GM12878 (cell line): ENCODE measurements around the gene HSD17B13. TPM values are rescaled to one million over a fixed set of nuclear protein-coding genes. Genes with fewer than 3 reads are reported as not detected.

Experiments used
- ATAC-seq: fragments of 200-7000 bp; cut with Tn5 transposase; 3 replicates; pipeline ENCODE4 v1.9.1; 2020; ENCODE audit warnings: mild to moderate bottlenecking, moderate library complexity
- BruUV-seq: library from RNA; stranded (reverse); fragments of 400-500 nt; replicated peaks from 2 replicates; lab custom pipeline; 2021; lab: Mats Ljungman, UMichigan
- CTCF ChIA-PET: fragments of 300-600 bp; sonication (Branson Sonifier 250); formaldehyde crosslinking; extraction: SDS; loops from one replicate; lab custom pipeline; 2021; ENCODE audit warnings: inconsistent platforms; lab: Yijun Ruan, JAX
- POLR2A ChIA-PET: fragments of 350-600 bp; formaldehyde crosslinking; extraction: SDS; loops from one replicate; lab custom pipeline; 2021; ENCODE audit warnings: inconsistent platforms; lab: Charles Lee
- RAD21 ChIA-PET: fragments of 300-600 bp; sonication (Branson Sonifier 250); formaldehyde crosslinking; loops from one replicate; lab custom pipeline; 2023; ENCODE audit warnings: antibody characterized with exemption; ENCODE audit not compliant: unreplicated experiment; lab: Charles Lee
- SMC1A ChIA-PET: fragments of 300-600 bp; sonication (Branson Sonifier 250); formaldehyde crosslinking; loops from one replicate; lab custom pipeline; 2023; ENCODE audit not compliant: unreplicated experiment, uncharacterized antibody; lab: Charles Lee
- DNase-seq: peaks from one replicate; pipeline ENCODE4 v3.0.0-alpha.2; 2011; ENCODE audit warnings: low read depth, low spot score
- FAIRE-seq: peaks from 3 replicates; lab custom pipeline; 2011; peaks lifted over from hg19 to GRCh38; lab: Jason Lieb, UNC
- H2AFZ ChIP-seq: 2 replicates; pipeline ENCODE4 v1.6.0; 2011; ENCODE audit warnings: low read depth, low read length, control low read depth; ENCODE audit not compliant: control insufficient read depth
- H3K27ac ChIP-seq: 2 replicates; pipeline ENCODE4 v1.5.1; 2011; ENCODE audit warnings: control low read depth; ENCODE audit not compliant: control insufficient read depth, insufficient read depth
- H3K27me3 ChIP-seq, 2 experiments: replicated peaks in 1 of 2; 2 replicates each; pipeline versions ENCODE4 v1.6.0 to v1.6.1; 2011; ENCODE audit warnings: low read length in 1 of 2; ENCODE audit not compliant: control insufficient read depth in 2 of 2, insufficient read depth in 2 of 2
- H3K36me3 ChIP-seq, 2 experiments: 2 replicates each; pipeline ENCODE4 v1.5.1; 2011; ENCODE audit warnings: low read length in 1 of 2; ENCODE audit not compliant: control insufficient read depth in 2 of 2, insufficient read depth in 2 of 2
- H3K4me1 ChIP-seq: 2 replicates; pipeline ENCODE4 v1.6.1; 2011; ENCODE audit warnings: mild to moderate bottlenecking, low read length, moderate library complexity, mixed read lengths; ENCODE audit not compliant: control insufficient read depth, insufficient read depth
- H3K4me2 ChIP-seq: 2 replicates; pipeline ENCODE4 v1.6.0; 2011; ENCODE audit warnings: control low read depth; ENCODE audit not compliant: control insufficient read depth, insufficient read depth
- H3K4me3 ChIP-seq: fragments of 200-600 bp; sonication (generic); 2 replicates; pipeline ENCODE4 v1.5.1; 2016
- H3K79me2 ChIP-seq: 2 replicates; pipeline ENCODE4 v1.6.0; 2011; ENCODE audit warnings: low read length; ENCODE audit not compliant: control insufficient read depth, insufficient read depth
- H3K9ac ChIP-seq: 2 replicates; pipeline ENCODE4 v1.8.0; 2011; ENCODE audit warnings: low read length, control low read depth, mixed read lengths; ENCODE audit not compliant: control insufficient read depth, insufficient read depth
- H3K9me3 ChIP-seq: replicated peaks from 3 replicates; pipeline ENCODE4 v1.5.1; 2011; ENCODE audit warnings: mild to moderate bottlenecking, low read length; ENCODE audit not compliant: control insufficient read depth, insufficient read depth
- H4K20me1 ChIP-seq: 2 replicates; pipeline ENCODE4 v1.6.0; 2011; ENCODE audit not compliant: control insufficient read depth, insufficient read depth
- CBX3 ChIP-seq: fragments of 200-600 bp; sonication (generic); IDR thresholded peaks from 2 replicates; pipeline ENCODE4 v1.6.1; 2016; ENCODE audit warnings: low read depth, borderline replicate concordance
- ETV6 ChIP-seq, 2 experiments: fragments of 450-650 bp in 1 of 2; IDR thresholded peaks in 1 of 2; conservative IDR thresholded peaks in 1 of 2; 2 replicates each; pipeline ENCODE4 v1.6.1; 2014; ENCODE audit warnings: antibody characterized with exemption in 1 of 2, borderline replicate concordance in 1 of 2, low read depth in 1 of 2, mild to moderate bottlenecking in 1 of 2, moderate library complexity in 1 of 2
- PAX8 ChIP-seq: fragments of 450-650 bp; IDR thresholded peaks from 2 replicates; pipeline ENCODE4 v1.6.1; 2017; ENCODE audit warnings: mild to moderate bottlenecking, moderate library complexity
- RFX5 ChIP-seq: IDR thresholded peaks from 2 replicates; pipeline ENCODE4 v1.6.1; 2011; ENCODE audit warnings: low read depth, low read length, improper control_type of control experiment
- TAF1 ChIP-seq: IDR thresholded peaks from 2 replicates; pipeline ENCODE4 v1.6.1; 2011; ENCODE audit warnings: mild to moderate bottlenecking, low read depth, low read length, borderline replicate concordance
- YY1 ChIP-seq: IDR thresholded peaks from 2 replicates; pipeline ENCODE4 v1.6.1; 2011; ENCODE audit warnings: low read depth, mild to moderate bottlenecking, low read length
- ZNF384 ChIP-seq: IDR thresholded peaks from 2 replicates; pipeline ENCODE4 v1.6.1; 2012; ENCODE audit warnings: low read depth, mild to moderate bottlenecking, low read length, improper control_type of control experiment, borderline replicate concordance
- in situ Hi-C: fragments of 300-500 bp; cut with MboI; formaldehyde crosslinking; loops from 9 replicates; pipeline ENCODE4 v1.14.3; 2018; ENCODE audit warnings: mixed read lengths
- intact Hi-C: fragments of 100-400 bp; cut with micrococcal nuclease; formaldehyde crosslinking; loops from one replicate; pipeline ENCODE4 v1.14.2; 2022; ENCODE audit not compliant: unreplicated experiment
- polyA plus RNA-seq, 11 experiments: library from polyadenylated mRNA; depleted of rRNA in 4 of 11; unstranded in 6 of 11; stranded (reverse) in 5 of 11; fragments of >200 nt; fragmentation: Nextera tagmentation in 4 of 11; fragmentation: Illumina TruSeq in 1 of 11; extraction: Ambion mirVana in 4 of 11; extraction: Trizol in 1 of 11; gene quantifications; 1 replicate in 1 of 11; 2 replicates in 10 of 11; pipeline versions ENCODE4 v1.2.1 to v1.2.3, GENCODE V29; 2011 to 2016; ENCODE audit warnings: inconsistent platforms in 2 of 11, missing spikeins in 2 of 11, low read depth in 1 of 11
- total RNA-seq, 4 experiments: library from RNA; depleted of rRNA in 3 of 4; stranded (reverse); fragments of >200 nt in 3 of 4; fragmentation: Illumina TruSeq in 1 of 4; extraction: Trizol in 1 of 4; gene quantifications; 2 replicates each; pipeline versions ENCODE4 v1.2.1 to v1.2.3, GENCODE V29; 2013 to 2021
- TF ChIP-seq, protein P1 (sequence below): IDR thresholded peaks from 2 replicates; pipeline ENCODE4 v1.6.1; 2012; ENCODE audit warnings: low read length, inconsistent platforms
- TF ChIP-seq, protein P2 (sequence below): fragments of 450-650 bp; formaldehyde crosslinking; IDR thresholded peaks from 2 replicates; pipeline ENCODE4 v1.4.0; 2020; ENCODE audit warnings: mild to moderate bottlenecking, moderate library complexity
- TF ChIP-seq, protein P3 (sequence below): IDR thresholded peaks from 2 replicates; pipeline ENCODE4 v1.6.1; 2012; ENCODE audit warnings: low read depth, low read length, improper control_type of control experiment

The HSD17B13 gene
- total and polyA plus RNA-seq, 10 of the 15 experiments (the other 5 are each of a cell fraction or from before 2014, with no cell fraction given) = 0.03 to 0.09 (median 0.04) TPM; not detected in 4

DNA sequence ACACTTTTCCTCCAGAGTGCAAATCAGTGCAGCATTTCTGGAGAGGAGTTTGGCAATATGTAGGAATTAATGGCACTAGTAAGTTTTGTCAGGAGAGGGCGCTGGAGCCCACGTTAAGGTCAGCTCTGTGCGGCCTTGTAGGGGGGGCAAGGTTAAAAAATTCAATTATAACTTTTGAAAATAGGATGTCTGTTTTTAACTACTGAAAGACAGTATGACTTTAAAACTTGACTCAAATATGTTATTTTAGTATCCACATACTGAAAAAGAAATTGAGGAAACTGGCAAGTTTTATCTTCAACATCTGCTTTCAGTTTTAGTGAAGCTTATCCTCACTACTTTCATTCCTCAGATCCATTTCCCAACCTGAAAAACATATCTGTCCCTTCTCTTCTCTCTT is 30.9 kb upstream of the HSD17B13 start (continued):
- TF ChIP-seq, protein P1, sequence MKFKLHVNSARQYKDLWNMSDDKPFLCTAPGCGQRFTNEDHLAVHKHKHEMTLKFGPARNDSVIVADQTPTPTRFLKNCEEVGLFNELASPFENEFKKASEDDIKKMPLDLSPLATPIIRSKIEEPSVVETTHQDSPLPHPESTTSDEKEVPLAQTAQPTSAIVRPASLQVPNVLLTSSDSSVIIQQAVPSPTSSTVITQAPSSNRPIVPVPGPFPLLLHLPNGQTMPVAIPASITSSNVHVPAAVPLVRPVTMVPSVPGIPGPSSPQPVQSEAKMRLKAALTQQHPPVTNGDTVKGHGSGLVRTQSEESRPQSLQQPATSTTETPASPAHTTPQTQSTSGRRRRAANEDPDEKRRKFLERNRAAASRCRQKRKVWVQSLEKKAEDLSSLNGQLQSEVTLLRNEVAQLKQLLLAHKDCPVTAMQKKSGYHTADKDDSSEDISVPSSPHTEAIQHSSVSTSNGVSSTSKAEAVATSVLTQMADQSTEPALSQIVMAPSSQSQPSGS = peak; percentile 33; the same call in 1 of the 2 replicates

DNA sequence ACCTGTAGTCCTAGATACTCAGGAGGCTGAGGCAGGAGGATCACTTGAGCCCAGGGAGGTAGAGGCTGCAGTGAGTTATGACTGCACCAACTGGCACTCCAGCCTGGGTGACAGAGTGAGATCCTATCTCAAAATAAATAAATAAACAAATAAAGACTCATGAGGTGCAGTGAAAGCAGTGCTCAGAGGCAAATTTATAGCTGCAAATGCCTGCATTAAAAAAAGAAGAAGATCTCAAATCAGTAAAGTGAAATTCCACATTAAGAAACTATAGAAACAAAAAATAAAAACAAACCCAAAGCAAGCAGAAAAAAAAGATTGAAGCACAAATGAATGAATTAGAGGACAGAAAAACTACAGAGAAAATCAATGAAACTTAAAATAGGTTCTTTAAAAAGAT is 22.5 kb upstream of the HSD17B13 start:
- no peaks in the 10 kb centered on the region for H4K20me1 ChIP-seq
- no peaks in the 10 kb centered on the region for H3K79me2 ChIP-seq
- FAIRE-seq (no peak), ATAC-seq (no peak), DNase-seq (no peak)
- no peaks in the 10 kb centered on the region for H3K27me3 ChIP-seq
- TF ChIP-seq CBX3 (no peak), ZNF384 (no peak), TAF1 (no peak), RFX5 (no peak), YY1 (no peak), ETV6 (conservative IDR thresholded peaks at IDR 0.05 in 1 of 2, IDR thresholded peaks at IDR 0.05 in 1 of 2; ENCODE audit: borderline replicate concordance in 1 of 2, low read depth in 1 of 2) (no peak), PAX8 (no peak)
- TF ChIP-seq, protein P2, sequence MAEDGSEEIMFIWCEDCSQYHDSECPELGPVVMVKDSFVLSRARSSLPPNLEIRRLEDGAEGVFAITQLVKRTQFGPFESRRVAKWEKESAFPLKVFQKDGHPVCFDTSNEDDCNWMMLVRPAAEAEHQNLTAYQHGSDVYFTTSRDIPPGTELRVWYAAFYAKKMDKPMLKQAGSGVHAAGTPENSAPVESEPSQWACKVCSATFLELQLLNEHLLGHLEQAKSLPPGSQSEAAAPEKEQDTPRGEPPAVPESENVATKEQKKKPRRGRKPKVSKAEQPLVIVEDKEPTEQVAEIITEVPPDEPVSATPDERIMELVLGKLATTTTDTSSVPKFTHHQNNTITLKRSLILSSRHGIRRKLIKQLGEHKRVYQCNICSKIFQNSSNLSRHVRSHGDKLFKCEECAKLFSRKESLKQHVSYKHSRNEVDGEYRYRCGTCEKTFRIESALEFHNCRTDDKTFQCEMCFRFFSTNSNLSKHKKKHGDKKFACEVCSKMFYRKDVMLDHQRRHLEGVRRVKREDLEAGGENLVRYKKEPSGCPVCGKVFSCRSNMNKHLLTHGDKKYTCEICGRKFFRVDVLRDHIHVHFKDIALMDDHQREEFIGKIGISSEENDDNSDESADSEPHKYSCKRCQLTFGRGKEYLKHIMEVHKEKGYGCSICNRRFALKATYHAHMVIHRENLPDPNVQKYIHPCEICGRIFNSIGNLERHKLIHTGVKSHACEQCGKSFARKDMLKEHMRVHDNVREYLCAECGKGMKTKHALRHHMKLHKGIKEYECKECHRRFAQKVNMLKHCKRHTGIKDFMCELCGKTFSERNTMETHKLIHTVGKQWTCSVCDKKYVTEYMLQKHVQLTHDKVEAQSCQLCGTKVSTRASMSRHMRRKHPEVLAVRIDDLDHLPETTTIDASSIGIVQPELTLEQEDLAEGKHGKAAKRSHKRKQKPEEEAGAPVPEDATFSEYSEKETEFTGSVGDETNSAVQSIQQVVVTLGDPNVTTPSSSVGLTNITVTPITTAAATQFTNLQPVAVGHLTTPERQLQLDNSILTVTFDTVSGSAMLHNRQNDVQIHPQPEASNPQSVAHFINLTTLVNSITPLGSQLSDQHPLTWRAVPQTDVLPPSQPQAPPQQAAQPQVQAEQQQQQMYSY (CRISPR knock-in tag) = no peak
- TF ChIP-seq, protein P3, sequence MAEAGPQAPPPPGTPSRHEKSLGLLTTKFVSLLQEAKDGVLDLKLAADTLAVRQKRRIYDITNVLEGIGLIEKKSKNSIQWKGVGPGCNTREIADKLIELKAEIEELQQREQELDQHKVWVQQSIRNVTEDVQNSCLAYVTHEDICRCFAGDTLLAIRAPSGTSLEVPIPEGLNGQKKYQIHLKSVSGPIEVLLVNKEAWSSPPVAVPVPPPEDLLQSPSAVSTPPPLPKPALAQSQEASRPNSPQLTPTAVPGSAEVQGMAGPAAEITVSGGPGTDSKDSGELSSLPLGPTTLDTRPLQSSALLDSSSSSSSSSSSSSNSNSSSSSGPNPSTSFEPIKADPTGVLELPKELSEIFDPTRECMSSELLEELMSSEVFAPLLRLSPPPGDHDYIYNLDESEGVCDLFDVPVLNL = no peak
- ChIA-PET SMC1A (interaction anchor here (0.6 to 0.9 kb wide), 2 partner anchors 19 to 122 kb away, joined by 3 to 4 read pairs; no protein-coding TSS in a partner anchor), RAD21 (no interaction called here), CTCF (interaction anchor here (1.0 kb wide), 1 partner anchor 9 kb away, joined by 5 read pairs; no protein-coding TSS in a partner anchor), POLR2A (no interaction called here)
- intact Hi-C loops (no loop called here), in situ Hi-C loops (no loop called here)
- H3K27ac ChIP-seq = no peak overlapping the region
- H3K4me1 ChIP-seq = no peaks in the 10 kb centered on the region
- H3K4me3 ChIP-seq = no peak overlapping the region
- no peak overlapping the region for H3K9ac ChIP-seq
- no TSS peak for BruUV-seq
- no peaks in the 10 kb centered on the region; a peak in 2 of 4 replicates for H3K36me3 ChIP-seq
- no peaks in the 10 kb centered on the region; the same call in 2 of the 3 replicates for H3K9me3 ChIP-seq
- no peak overlapping the region for H2AFZ ChIP-seq
- no peak overlapping the region for H3K4me2 ChIP-seq
